Prostate gland (tissue), 2 donors: ENCODE measurements around the gene NUBPL.

Experiments used
- POLR2AphosphoS5 ChIP-seq: sonication (generic); formaldehyde crosslinking; IDR thresholded peaks from one replicate; pipeline ENCODE4 v1.6.1; 2017; ENCODE audit warnings: antibody characterized with exemption
- TF ChIP-seq, protein P1 (sequence below), 4 experiments: fragments of 200-600 bp in 2 of 4; fragments of 450-650 bp in 2 of 4; sonication (generic) in 2 of 4; IDR thresholded peaks; 1 replicate in 3 of 4; 2 replicates in 1 of 4; pipeline ENCODE4 v1.5.1; 2016 to 2019; ENCODE audit warnings: antibody characterized with exemption in 4 of 4, mild to moderate bottlenecking in 2 of 4, moderate library complexity in 2 of 4

DNA sequence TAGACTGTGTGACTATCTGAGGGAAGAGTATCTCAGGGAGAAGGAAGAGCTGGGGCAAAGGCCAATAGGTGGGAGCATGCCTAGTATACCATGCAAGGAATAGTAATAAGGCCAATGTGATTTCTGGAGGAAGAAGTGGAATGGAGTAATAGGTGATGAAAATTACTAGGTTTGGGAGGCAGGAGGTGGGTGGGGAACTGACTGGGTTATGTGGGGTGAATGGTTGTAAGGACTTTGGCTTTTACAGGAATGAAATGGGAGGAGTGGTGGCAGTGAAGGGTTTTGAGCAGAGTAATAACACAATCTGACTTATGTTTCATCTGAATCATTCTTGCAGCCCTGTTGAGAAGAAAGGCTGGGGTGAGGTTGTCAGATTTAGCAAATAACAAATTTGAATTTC, 30.9 kb downstream of the NUBPL start:
- no peak for TF ChIP-seq POLR2AphosphoS5
- TF ChIP-seq, protein P1, sequence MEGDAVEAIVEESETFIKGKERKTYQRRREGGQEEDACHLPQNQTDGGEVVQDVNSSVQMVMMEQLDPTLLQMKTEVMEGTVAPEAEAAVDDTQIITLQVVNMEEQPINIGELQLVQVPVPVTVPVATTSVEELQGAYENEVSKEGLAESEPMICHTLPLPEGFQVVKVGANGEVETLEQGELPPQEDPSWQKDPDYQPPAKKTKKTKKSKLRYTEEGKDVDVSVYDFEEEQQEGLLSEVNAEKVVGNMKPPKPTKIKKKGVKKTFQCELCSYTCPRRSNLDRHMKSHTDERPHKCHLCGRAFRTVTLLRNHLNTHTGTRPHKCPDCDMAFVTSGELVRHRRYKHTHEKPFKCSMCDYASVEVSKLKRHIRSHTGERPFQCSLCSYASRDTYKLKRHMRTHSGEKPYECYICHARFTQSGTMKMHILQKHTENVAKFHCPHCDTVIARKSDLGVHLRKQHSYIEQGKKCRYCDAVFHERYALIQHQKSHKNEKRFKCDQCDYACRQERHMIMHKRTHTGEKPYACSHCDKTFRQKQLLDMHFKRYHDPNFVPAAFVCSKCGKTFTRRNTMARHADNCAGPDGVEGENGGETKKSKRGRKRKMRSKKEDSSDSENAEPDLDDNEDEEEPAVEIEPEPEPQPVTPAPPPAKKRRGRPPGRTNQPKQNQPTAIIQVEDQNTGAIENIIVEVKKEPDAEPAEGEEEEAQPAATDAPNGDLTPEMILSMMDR (IDR thresholded peaks at IDR 0.05), result no peak
